A549 treated with AZD9567 at 1 μM for 4 hours (cell line): ENCODE results near the gene LRRC70. TPM values are rescaled to one million over a fixed set of nuclear protein-coding genes. Genes with fewer than 3 reads are reported as not detected.

Source experiments
- total RNA-seq: library from RNA; stranded (reverse); fragments of 200-300 nt; extraction: Qiagen RNA extraction; gene quantifications from 5 replicates; pipeline ENCODE4 v1.2.3, GENCODE V29; 2022; ENCODE audit not compliant: insufficient read depth

Gene LRRC70
- 0.10 to 0.18 TPM (median 0.16 TPM) in 3 of 5 replicates, not detected in the others for total RNA-seq

DNA sequence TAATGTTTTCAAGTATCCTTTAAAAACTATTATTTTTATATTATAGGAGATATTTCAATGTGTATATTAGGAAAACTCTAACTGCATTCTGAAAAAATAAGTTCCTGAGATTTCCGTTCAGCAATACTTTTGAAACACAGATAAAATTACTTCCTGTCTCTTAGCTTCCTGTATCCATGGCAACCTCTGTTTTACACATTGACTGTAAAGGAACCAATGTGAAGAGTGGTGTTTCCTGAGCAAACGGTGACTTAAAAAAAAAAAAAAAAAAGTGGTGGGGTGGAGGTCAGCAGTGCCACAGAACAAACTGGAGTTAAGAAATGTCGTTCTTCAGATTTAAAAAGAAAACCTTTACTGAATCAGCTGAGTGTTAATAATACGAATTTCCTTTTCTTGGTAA, at the start of gene LRRC70:
Gene LRRC70, plus strand, starts transcription at position 280 of the 400 bp plus-strand sequence. CDS start 620 bp downstream, outside the sequence.

Other genes starting within 250 kb of the LRRC70 start
- gene DIMT1, start 174.9 kb upstream of the LRRC70 start, total RNA-seq, result 39.6 to 45.4 TPM (median 43.4 TPM) in 5 replicates
- 14.5 to 17.8 TPM (median 16.4 TPM) in 5 replicates for gene IPO11, start 166.1 kb upstream of the LRRC70 start, total RNA-seq